GM23338 (cell line): Measurements from ENCODE around the gene THADA.

Experiments
- CREB1 ChIP-seq: fragments of 250-450 bp; sonication (Bioruptor Pico); IDR thresholded peaks from 2 replicates; pipeline ENCODE4 v1.5.0; 2020; ENCODE audit warnings: low read depth, mild to moderate bottlenecking, moderate library complexity
- EZH2 ChIP-seq: fragments of 200-600 bp; sonication (generic); IDR thresholded peaks from one replicate; pipeline ENCODE4 v1.8.0; 2017; ENCODE audit warnings: antibody characterized with exemption, mild to moderate bottlenecking, low read depth; ENCODE audit not compliant: unreplicated experiment
- EZH2phosphoT487 ChIP-seq: fragments of 200-600 bp; sonication (generic); IDR thresholded peaks from one replicate; pipeline ENCODE4 v1.8.1; 2018; ENCODE audit warnings: antibody characterized with exemption; ENCODE audit not compliant: unreplicated experiment
- JUNB ChIP-seq: IDR thresholded peaks from one replicate; pipeline ENCODE4 v1.6.1; 2016; ENCODE audit warnings: antibody characterized with exemption; ENCODE audit not compliant: unreplicated experiment
- NANOG ChIP-seq: IDR thresholded peaks from 2 replicates; pipeline ENCODE4 v1.6.1; 2016; ENCODE audit warnings: antibody characterized with exemption, borderline replicate concordance
- POLR2AphosphoS5 ChIP-seq: IDR thresholded peaks from 2 replicates; pipeline ENCODE4 v1.6.1; 2016; ENCODE audit warnings: antibody characterized with exemption, low read depth
- STAT1 ChIP-seq: IDR thresholded peaks from one replicate; pipeline ENCODE4 v1.6.1; 2016; ENCODE audit warnings: antibody characterized with exemption; ENCODE audit not compliant: unreplicated experiment
- ZNF114 ChIP-seq: fragments of 250-450 bp; sonication (Bioruptor Pico); IDR thresholded peaks from 2 replicates; pipeline ENCODE4 v1.5.0; 2020; ENCODE audit warnings: mild to moderate bottlenecking, moderate library complexity
- TF ChIP-seq, protein P1 (sequence below), 2 experiments: fragments of 200-600 bp in 1 of 2; sonication (generic) in 1 of 2; conservative IDR thresholded peaks; 2 replicates each; pipeline versions ENCODE4 v1.5.1 to v1.6.1; 2016 to 2017; ENCODE audit warnings: antibody characterized with exemption in 2 of 2, low read depth in 2 of 2, mild to moderate bottlenecking in 2 of 2, moderate library complexity in 1 of 2
- TF ChIP-seq, protein P2 (sequence below): IDR thresholded peaks from 2 replicates; pipeline ENCODE4 v1.6.1; 2016; ENCODE audit warnings: antibody characterized with exemption

GRCh38 chr2:43367012-43367782 lies 228.6 kb downstream of the THADA start:
- TF ChIP-seq, protein P1, sequence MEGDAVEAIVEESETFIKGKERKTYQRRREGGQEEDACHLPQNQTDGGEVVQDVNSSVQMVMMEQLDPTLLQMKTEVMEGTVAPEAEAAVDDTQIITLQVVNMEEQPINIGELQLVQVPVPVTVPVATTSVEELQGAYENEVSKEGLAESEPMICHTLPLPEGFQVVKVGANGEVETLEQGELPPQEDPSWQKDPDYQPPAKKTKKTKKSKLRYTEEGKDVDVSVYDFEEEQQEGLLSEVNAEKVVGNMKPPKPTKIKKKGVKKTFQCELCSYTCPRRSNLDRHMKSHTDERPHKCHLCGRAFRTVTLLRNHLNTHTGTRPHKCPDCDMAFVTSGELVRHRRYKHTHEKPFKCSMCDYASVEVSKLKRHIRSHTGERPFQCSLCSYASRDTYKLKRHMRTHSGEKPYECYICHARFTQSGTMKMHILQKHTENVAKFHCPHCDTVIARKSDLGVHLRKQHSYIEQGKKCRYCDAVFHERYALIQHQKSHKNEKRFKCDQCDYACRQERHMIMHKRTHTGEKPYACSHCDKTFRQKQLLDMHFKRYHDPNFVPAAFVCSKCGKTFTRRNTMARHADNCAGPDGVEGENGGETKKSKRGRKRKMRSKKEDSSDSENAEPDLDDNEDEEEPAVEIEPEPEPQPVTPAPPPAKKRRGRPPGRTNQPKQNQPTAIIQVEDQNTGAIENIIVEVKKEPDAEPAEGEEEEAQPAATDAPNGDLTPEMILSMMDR (conservative IDR thresholded peaks at IDR 0.05; ENCODE audit: low read depth in 2 of 2) = no peak
- no peak for TF ChIP-seq EZH2
- TF ChIP-seq EZH2phosphoT487 = no peak
- TF ChIP-seq ZNF114 (CRISPR knock-in tag) = no peak
- no peak for TF ChIP-seq POLR2AphosphoS5
- no peak for TF ChIP-seq JUNB
- no peak for TF ChIP-seq NANOG
- TF ChIP-seq CREB1 (CRISPR knock-in tag) = no peak
- TF ChIP-seq, protein P2, sequence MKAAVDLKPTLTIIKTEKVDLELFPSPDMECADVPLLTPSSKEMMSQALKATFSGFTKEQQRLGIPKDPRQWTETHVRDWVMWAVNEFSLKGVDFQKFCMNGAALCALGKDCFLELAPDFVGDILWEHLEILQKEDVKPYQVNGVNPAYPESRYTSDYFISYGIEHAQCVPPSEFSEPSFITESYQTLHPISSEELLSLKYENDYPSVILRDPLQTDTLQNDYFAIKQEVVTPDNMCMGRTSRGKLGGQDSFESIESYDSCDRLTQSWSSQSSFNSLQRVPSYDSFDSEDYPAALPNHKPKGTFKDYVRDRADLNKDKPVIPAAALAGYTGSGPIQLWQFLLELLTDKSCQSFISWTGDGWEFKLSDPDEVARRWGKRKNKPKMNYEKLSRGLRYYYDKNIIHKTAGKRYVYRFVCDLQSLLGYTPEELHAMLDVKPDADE = no peak
- TF ChIP-seq STAT1 = no peak
